NCI-H1092 (cell line): ENCODE data around the gene ADNP.
"Not testable (repeated sequence)": the region's sequence is repeated elsewhere in the genome, so short reads cannot be mapped to it uniquely, and the experiment has no call there.

Source experiments
- DNase-seq: peaks from one replicate; lab custom pipeline; 2025; lab: John Stamatoyannopoulos, UW

ADNP gene

DNA sequence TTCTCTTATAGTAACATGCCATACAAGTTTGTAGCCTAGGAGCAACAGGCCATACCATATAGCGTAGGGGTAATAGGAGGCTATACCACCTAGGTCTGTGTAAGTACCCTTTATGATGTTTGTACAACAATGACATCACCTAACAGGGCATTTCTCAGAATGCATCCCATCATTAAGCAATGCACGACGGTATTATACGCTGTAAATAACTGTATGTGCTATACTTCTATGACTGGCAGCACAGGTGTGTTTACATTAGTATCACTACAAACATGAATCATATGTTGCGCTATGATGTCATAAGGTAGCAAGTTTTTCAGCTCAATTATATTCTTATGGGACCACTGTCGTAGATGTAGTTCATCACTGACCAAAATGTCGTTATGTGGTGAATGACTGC is 31.0 kb downstream of the ADNP start:
- DNase-seq, result no peak

DNA sequence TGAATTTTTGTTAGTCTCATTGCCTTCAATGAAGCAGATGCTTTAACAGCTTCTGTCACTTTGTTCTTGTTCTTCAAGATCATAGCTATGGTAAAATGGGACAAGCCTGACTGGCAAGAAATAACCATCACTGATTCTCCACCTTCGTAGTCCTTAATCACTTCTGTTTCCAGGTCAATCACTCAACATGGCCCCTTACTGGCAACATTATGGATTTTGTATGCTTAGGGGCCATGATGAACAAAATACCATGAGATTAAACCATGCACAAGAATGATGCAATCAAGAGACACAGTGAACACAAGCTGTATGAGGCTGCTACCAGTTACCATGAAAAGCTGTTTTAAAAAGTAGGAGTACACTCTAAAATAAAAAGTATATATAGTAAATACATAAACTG is 32.8 kb downstream of the ADNP start:
- no peak for DNase-seq

DNA sequence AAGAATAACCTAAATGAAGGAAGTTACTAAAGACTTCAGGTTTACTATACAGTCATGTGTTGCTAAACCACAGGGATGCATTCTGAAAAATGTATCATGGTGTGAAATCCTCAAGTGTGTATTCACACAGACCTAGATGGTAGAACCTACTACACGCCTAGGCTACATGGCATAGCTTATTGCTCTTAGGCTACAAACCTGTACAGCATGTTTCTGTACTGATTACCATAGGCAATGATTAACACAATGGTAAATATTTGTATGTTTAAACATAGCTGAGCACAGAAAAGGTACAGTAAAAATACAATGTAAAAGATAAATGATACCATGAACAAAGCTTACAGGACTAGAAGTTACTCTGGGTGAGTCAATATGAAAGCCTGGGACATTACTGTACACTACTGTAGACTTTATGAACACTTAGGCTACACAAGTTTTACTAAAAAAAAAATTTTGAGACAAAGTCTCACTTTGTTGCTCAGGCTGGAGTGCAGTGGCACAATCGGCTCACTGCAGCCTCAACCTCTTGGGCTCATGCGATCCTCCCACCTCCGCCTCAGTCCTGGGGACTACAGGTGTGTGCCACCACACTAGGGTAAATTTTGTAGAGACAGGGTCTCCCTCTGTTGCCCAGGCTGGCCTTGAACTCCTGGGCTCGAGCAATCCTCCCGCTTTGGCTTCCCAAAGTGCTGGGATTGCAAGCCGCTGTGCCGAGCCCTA is 36.0 kb downstream of the ADNP start:
- DNase-seq, result no peak

DNA sequence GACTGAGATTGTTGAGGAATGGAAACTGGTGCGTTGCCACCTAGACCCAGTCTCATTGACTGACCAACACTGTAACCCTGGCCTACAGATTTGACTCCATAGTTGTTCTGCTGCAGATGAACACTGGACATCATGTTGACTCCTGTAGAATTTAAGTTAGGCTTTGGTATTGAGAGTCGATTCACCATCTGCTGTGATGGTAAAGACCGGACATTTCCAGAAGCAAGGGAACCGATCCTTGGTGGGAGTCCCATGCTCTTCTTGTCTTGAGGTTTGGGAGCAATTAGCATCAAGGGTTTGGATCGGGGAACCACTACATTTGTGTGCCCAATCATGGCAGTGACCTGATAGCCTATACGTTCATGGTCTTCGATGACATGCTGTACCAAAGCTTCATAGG is 37.6 kb downstream of the ADNP start:
- no peak for DNase-seq

DNA sequence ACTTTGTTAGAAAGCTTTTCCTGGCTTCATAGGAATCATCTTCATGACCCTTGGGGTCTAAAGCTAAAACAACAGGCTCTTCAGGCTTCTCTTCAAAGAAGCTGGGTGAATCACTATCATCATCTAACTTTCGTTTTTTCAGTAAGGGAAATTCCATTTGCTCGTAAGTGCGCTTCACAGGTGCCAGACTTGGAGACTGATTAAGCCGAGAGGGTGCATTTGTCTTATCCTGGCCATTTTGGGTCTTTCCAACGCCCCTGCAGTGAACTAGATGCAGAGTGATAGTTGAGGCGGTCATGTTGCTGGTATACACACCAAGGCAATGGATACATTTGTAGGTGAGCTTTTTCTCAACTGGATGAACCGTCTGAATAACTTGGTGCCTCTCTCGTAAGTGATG is 38.8 kb downstream of the ADNP start:
- DNase-seq, result no peak

DNA sequence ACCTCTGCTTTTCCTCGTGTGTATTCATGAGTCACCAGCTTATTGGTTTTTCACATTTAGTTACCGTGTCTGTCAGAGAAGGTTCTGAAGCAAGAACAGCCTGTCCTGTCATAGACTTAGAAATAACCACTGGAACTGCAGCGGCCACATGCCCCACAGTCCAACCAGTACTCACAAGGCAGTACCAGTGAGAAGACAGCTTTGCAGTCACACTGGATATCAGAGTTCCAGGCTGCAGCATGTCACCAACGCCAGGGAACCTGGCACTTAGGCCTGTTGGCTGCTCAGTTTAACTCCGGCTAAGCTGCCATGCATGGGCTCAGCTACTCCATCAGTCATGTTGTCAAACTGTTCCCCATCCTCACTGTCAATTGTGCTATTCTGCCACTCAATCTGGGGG is 40.1 kb downstream of the ADNP start:
- no peak for DNase-seq

DNA sequence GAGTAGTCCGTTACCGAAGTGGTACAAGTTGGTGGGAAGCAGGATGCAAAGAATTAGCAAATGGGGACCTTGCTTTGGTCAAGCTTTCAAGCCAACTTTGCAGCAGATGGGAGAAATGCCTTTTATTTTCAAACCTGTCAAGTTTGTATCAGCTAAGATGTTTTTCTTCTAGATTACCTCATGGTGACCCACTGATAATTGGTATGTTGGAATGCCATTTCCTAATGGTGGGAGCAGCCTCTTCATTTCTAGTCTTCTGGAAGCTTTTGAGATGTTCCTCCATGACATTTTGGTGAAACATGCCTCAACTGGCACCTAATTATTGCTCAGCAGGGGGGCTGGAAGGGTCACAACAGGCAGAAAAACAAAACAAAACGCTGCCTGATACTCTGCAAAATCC is 43.7 kb downstream of the ADNP start:
- DNase-seq, result no peak

DNA sequence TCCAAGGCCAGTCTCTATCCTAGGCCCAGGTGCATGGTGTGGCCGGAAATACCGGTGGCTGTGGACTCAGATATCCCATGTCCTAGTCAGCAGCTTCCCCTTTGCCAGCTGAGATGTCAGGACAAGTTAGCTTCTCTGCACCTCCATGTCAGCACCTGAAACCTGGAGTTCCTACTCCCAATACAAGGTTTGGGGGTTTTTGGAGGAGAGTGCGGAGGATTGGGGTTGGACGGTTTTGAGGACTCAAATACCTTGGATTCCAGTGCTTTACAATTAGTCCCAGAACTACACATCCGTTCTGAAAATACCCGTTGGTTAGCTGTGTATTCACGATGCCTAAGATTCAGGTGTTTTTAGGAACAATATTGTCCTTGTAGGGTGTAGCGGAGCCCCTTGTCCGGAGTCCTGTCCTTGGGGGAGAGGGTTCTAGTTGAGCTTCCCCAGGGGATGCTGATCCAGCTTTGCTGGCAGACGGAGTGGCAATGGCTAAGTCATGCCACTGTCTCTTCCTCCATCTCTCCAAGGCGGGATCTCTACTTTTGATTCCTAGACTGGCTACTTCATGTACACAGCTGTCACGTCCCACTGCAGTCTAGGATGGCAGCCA is 45.0 kb downstream of the ADNP start:
- DNase-seq, result no peak

DNA sequence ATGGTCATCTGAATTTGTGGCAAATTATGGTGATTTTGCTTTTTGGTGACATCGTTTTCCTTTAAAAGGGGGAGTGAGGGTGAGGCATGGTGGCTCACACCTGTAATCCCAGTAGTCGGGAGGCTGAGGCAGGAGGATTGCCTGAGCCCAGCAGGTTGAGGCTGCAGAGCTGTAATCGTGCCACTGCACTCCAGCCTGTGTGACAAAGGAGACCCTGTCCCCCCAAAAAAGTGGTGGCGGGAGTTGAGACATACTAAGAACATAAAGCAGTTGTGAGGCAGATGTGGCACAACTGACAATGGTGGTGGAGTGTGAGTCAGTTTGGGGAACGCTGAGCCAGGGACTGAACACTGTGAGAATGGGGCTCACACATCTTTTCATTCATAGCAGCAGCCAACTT is 45.5 kb downstream of the ADNP start:
- DNase-seq, result no peak

DNA sequence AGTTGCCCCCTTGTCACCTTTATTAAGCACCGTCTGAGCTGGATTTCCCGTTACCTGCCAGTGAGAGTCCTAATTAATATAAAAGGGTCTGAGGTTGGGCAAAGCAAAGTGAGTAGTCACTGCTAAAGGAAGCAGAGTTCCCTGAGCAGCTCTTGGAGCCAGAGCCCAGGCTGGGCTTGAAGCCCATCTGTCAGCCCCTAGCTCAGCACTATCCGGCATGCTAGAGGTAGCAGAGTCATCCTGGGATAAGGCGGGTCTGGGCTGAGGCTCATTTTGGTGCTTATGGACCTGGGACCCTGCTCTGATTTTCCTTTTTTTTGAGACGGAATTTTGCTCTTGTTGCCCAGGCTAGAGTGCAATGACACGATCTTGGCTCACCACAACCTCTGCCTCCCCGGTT is 46.2 kb downstream of the ADNP start:
- DNase-seq, result no peak

DNA sequence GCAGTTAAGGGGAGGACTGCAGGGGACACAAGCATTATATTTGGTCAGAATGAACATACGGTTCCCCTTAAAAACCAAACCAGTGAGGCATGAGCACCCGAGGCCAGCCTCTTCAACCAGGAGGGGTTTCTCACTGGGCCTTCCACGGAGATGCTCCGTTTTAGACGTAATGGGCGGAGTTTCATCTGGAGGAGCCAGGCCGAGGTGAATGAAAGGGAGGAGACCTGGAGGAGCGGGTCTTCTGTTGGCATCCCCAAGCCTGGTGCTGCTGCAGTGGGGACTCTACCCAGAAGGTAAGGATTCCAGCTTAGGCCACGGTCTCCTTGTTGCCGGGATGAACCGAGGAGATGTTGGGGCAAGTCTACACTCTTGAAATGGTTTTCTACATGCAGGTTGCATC is 47.4 kb downstream of the ADNP start:
- DNase-seq, result no peak

DNA sequence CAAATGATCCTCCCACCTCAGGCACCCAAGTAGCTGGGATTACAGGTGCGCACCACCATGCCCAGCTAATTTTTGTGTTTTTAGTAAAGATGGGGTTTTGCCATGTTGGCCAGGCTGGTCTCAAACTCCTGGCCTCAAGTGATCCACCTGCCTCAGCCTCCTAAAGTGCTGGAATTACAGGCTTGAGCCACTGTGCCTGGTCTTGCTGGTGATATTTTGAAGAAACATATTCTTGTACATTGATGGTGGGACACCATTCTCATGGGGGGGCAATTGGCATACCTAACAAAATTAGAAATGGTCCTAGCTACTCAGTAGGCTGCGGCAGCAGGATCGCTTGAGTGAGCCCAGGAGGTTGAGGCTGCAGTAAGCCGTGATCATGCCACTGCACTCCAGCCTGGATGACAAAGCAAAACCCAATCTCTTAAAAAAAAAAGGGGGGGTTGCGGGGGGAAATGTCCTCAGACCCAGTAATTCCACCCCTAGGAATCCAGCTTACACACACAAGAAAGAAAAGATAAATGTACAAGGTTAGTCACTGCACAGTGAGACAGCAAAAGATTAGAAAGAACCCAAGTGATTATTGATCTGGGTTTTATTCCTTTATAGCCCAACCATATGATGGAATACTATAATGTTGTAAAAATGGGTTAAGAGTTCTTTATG is 49.3 kb downstream of the ADNP start:
- DNase-seq, result not testable (repeated sequence)

DNA sequence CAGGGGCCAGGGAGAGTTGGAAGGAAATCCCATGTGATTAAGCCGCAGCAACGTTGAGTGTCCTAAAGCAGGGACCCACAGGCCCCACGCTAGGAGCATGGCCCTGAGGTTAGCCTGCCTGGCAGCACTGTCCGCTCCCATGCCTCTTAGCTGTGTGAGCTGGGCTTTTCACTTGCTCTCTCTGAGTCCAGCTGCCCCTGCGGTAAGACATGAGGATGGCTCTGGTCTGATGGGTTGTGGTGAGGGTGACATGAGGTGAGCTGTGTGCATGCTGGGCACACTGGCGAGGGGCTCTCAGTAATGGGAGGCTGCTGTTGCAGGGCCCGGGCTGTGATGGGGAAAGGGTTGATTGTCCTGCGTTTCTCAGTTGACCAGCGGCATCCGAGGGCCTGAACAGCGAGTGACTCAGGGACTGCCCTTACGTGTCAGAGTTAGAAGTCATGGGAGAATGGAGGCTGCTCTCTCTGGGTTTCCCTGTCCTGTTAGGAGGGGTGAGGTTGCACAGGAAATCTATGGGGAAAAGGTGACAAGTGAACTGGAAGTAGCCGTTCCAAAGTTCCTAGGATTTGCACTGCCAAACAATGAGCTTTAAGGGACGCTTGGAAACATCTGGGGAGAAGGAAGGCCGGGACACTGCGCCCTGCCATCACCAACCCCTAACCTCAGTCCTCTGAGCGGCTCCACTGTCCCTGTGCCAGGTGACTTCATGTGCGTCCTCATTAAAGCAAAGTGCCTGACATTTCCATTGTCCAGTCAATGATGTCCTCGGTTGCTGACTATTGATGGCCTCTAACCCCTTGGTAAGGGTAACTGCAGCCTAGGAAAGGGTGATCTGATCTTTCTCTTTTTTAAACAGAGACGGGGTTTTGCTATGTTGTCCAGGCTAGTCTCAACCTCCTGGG is 51.3 kb downstream of the ADNP start:
- DNase-seq, result no peak

DNA sequence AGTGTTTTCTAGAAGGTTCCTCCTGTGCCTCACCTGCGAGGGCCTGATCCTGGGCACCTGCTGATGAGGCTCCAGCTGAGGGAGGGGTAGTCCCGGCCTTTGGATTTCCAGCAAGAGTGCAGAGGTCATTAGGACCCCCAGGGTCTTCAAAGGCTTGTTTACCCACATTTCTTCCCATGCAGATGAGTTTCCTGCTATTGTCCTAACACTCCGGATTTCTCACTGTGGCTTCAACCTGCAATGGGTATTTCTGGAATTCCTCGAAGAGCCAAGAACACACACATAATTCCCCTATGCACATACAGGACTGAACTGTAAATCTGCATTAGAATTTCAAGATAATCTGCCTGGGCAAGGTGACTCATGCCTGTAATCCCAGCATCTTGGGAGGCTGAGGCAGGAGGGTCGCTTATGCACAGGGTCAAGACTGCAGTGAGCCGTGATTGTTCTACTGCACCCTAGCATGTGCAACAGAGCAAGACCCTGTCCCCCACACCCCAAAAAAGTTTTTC is 53.9 kb downstream of the ADNP start:
- DNase-seq, result no peak

DNA sequence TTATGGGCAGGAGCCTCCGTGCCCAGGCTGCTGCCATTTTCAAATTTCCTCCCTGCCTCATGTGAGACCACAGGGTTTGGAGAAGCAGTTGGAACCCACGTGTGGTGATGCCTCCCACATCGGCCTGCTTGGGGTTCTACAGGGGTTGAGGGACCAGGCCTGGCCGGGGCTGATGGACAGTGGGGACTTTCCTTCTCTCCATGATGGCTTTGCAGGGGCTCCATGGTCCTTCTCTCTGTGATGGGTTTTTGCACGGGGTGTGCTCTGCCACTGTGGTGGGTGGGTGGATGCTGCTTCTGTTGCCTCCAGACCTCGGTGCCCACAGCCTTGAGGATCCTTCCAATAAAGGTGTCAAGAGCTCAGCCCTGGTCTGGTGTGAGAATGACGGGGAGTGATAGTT is 54.4 kb downstream of the ADNP start:
- DNase-seq, result no peak

DNA sequence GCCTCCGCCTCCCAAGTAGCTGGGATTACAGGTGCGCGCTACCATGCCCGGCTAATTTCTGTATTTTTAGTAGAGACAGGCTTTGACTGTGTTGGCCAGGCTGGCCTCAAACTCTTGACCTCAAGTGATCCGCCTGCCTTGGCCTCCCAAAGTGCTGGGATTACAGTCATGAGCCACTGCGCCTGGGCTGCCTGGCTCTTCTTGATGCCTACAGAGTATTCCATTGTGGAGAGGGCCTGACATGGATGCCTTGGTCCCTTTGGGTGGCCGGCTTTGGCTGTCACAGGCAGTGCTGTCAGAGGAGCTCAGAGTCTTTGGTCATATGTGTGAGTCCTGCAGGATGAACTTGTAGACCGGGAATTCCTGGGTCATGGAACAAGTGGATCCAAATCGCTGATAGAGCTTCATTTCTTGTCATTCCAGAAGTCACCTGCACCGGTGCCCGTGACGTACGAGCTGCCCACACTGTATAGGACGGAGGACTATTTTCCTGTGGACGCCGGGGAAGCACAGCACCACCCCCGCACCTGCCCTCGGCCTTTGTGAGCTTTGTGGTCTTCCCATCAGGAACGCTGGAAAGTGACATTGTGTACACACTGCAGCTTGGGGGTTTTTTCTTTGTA is 55.1 kb downstream of the ADNP start:
- DNase-seq, result no peak

DNA sequence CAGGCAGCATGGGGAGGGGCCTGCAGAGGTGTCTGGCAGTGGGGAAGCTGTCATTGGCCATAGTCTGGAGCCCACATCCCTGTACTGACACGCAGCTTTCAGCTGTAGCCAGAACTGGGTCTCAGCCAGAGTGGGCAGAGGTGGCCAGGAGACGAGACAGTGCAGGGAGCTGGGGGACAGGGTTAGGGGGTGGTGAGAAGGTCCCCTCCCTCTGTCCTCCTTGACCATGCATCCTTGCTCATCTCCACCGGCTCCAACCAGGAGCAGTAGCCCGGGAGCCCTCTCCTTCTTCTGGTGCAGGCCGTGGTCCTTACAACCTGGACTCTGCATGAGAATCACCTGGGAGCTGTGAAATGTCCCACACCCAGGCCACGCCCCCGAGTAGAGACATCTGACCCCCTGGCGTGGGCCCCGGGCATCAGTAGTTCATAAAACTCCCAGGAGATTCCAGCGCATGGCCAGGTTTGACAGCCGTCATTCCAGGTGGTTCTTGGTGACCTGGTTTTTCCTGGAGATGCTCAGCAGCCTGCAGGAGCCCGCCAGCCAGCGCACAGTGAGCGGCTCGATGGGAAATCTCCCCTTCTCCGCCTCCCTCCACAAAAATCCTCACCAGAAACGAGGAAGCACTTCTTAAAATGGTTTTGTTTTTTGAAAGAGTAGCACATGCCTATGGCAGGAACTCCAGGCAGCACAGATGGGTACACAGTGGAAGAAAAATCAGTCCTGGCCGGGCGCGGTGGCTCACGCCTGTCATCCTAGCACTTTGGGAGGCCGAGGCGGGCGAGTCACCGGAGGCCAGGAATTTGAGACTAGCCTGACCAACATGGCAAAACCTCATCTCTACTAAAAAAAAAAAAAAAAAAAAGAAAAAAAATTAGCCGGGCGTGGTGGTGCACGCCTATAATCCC is 56.2 kb downstream of the ADNP start:
- DNase-seq, result no peak

DNA sequence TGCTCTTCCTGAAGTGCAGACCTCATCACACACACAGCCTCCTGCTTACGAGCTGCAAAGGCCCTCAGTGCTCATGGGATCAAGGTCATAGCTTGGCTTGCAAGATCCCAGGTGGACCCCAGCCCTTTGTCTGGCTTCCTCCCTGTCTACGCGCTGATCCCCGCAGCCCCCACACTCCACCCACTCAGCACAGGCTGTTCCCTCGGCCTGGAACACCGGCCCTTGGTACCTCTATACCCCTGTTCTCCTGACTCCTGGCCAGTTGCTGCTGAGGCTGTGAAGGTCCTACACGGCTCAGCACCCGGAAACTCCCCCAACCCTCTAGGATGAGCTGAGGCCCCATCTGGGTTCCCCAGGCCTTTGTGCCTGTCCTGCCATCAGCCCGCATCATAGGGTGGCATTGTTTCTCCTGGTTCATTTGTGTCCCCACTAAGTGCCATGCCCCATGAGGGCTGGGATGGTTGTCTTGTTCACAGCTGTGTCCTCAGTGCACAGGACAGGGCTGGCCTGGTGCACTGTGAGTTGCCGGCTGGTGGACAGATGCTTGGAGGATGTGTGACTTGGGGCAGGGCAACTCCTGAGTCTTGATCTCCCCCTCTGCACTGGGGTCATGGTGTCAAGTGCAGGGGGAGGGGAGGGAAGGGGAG is 57.0 kb downstream of the ADNP start:
- DNase-seq, result no peak

DNA sequence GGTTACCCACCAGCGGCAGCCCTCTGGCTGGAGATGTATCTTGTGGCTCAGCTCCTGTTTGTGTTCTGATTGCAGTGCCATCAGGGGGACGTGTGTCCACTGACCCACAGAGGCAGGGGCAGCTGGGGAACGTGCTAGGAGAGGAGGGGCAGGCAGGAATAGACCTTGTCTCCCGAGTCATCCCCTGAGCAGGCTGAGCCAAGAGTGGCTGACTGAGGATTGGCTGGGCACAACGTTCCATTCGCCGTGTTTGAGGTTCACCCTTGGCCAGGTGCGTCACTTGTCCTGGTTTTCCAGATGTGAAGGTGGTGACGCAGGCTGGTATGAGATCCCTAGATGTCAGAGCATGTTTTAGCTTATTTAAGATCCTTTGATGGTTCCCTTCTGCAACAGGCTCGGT is 57.7 kb downstream of the ADNP start:
- DNase-seq, result no peak
